Central memory CD8-positive, alpha-beta T cell (primary cell): ENCODE results near the gene PRR7.
"Not testable (repeated sequence)": the region's sequence is repeated elsewhere in the genome, so short reads cannot be mapped to it uniquely, and the experiment has no call there.

Experiments used
- ATAC-seq: fragments of 150-1000 bp; cut with Tn5 transposase; replicated peaks from 2 replicates; pipeline ENCODE4 v1.10.0; 2022; ENCODE audit warnings: mild to moderate bottlenecking, moderate FRiP score, moderate number of reproducible peaks; ENCODE audit not compliant: poor library complexity, severe bottlenecking; ENCODE audit errors: extremely low read depth
- DNase-seq, 2 donors: peaks; one replicate each; pipeline ENCODE4 v3.0.0; 2021; ENCODE audit warnings: low spot score in 2 of 2
- H3K27ac Mint-ChIP-seq: one replicate; pipeline ENCODE4 v1.8.0; 2022; ENCODE audit warnings: low read depth, mild to moderate bottlenecking, moderate library complexity, mixed read lengths
- H3K27me3 Mint-ChIP-seq: one replicate; pipeline ENCODE4 v1.8.0; 2022; ENCODE audit warnings: mixed read lengths
- H3K36me3 Mint-ChIP-seq: one replicate; pipeline ENCODE4 v1.8.0; 2022; ENCODE audit warnings: mild to moderate bottlenecking, moderate library complexity, mixed read lengths; ENCODE audit not compliant: insufficient read depth
- H3K4me1 Mint-ChIP-seq: one replicate; pipeline ENCODE4 v1.8.0; 2022; ENCODE audit warnings: mixed read lengths
- H3K4me3 Mint-ChIP-seq: one replicate; pipeline ENCODE4 v1.8.0; 2022; ENCODE audit warnings: mild to moderate bottlenecking, moderate library complexity, mixed read lengths
- H3K9me3 Mint-ChIP-seq: one replicate; pipeline ENCODE4 v1.8.0; 2022; ENCODE audit warnings: mixed read lengths

PRR7 gene

DNA sequence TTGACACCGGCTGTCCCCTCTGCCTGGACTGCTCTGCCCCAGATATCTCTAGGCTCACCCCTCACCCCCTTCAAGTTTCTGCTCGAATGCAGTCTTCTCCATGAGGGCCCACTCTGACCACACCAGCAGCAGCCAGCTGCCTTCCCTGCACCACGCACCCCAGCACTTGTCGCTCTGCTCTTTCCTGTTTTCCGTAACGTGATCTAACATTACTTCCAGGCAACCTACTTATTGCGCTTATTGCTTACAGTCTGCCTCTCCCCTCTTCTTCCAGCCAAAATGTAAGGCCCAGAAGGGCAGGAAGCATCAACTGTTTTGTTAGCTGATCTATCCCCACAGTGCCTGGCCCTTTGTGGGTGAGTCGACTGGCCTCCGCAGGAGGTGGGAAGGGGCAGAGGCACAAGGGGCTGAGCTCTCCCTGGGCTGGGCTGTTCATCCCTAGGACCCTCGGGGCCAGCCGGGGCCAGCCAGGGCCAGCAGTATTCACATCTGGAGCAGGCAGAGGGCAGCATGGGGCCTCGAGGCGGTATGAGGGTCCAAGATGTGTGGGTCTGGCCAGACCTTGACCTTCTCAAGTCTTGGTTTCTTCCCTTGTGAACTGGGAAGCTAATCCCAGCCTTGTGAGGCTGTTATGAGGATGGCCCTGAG lies 38.4 kb downstream of the PRR7 start:
- DNase-seq: no peak
- Mint-ChIP-seq H3K27me3 (no peaks in the 10 kb centered on the region), H3K4me1 (no peaks in the 10 kb centered on the region), H3K27ac (no peak overlapping the region), H3K36me3 (peaks cover 6% of the 10 kb centered on the region), H3K4me3 (no peak overlapping the region), H3K9me3 (no peaks in the 10 kb centered on the region)
- ATAC-seq: no peak

DNA sequence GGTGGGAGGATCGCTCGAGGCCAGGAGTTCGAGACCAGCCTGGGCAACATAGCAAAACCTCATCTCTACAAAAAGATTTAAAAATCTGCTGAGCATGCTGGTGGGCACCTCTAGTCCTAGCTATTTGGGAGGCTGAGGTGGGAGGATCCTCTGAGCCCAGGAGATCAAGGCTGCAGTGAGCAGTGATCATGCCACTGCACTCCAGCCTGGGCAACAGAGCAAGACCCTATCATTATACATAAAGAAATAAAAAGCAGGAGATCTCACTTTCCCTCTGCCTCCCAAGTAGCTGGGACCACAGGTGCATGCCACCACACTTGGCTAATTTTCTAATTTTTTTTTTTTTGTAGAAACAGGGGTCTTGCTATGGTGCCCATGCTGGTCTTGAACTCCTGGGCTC lies 39.1 kb downstream of the PRR7 start:
- ATAC-seq, H3K27me3 Mint-ChIP-seq, H3K9me3 Mint-ChIP-seq, H3K27ac Mint-ChIP-seq, H3K36me3 Mint-ChIP-seq, H3K4me3 Mint-ChIP-seq, DNase-seq, H3K4me1 Mint-ChIP-seq: not testable (repeated sequence)

DNA sequence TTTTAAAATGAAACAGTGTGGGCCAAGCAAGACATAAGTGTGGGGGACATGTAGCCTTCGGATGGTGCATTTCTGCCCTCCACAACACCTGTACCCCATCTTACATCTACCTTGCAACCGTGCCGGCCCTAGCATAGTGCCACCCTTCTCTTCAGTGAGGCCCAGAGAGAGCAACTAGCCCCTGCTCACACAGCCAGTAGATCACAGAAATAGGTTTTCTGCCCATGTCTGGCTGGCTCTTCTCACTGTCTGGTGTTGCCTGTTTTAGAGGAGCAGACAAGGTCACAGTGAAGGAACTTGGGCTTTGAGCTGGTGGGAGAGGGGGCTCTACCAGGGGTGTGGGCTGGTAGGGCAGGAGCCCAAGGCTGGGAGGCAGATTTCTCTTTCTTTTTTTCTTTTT lies 39.6 kb downstream of the PRR7 start:
- ATAC-seq (no peak), DNase-seq (no peak)
- Mint-ChIP-seq H3K4me3 (no peak overlapping the region), H3K36me3 (peaks cover 4% of the 10 kb centered on the region), H3K27me3 (no peaks in the 10 kb centered on the region), H3K27ac (no peak overlapping the region), H3K9me3 (no peaks in the 10 kb centered on the region), H3K4me1 (no peaks in the 10 kb centered on the region)

DNA sequence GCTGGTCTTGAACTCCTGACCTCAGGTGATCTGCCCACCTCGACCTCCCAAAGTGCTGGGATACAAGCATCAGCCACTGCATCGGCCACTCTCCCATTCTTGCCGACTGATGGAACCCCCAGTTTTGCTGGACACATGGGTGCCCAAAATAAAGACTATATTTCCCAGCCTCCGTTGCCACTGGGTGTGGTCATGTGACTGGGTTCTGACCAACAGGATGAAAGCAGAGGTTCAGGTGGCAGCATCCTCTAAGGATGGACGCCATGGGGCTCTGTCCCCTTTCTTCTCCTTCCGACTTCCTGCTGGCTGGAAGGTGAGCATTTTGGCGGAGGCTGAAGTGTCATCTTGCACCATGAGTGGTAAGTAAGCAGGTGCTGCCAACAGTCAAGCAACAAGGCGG lies 40.5 kb downstream of the PRR7 start:
- Mint-ChIP-seq H3K9me3 (no peaks in the 10 kb centered on the region), H3K36me3 (peaks cover 6% of the 10 kb centered on the region), H3K4me3 (no peak overlapping the region), H3K4me1 (no peaks in the 10 kb centered on the region), H3K27me3 (no peaks in the 10 kb centered on the region), H3K27ac (no peak overlapping the region)
- no peak for DNase-seq
- ATAC-seq: no peak

DNA sequence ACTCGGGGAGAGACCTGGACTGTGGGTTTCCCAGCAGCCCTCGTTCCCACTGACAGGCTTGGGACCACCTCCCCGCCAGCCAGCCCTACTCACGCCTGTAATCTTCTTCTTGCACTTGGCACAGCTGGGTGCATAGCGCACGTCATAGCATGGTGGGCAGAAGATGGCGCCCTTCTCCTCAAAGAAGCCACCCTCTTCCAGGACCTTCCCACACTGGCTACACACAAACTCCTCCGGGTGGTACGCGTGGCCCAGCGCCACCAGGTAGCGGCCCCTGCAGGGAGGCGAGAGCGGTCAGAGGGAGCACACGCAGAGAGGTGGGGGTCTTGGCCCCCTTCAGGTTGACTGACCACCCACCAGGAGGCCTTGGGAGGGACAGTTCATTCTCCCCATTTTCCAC lies 41.4 kb downstream of the PRR7 start:
- H3K4me3 Mint-ChIP-seq: no peak overlapping the region
- no peak overlapping the region for H3K27ac Mint-ChIP-seq
- H3K4me1 Mint-ChIP-seq: peaks cover 4% of the 10 kb centered on the region
- DNase-seq (no peak), ATAC-seq (no peak)
- H3K9me3 Mint-ChIP-seq: no peaks in the 10 kb centered on the region
- H3K36me3 Mint-ChIP-seq: peaks cover 6% of the 10 kb centered on the region
- no peaks in the 10 kb centered on the region for H3K27me3 Mint-ChIP-seq

DNA sequence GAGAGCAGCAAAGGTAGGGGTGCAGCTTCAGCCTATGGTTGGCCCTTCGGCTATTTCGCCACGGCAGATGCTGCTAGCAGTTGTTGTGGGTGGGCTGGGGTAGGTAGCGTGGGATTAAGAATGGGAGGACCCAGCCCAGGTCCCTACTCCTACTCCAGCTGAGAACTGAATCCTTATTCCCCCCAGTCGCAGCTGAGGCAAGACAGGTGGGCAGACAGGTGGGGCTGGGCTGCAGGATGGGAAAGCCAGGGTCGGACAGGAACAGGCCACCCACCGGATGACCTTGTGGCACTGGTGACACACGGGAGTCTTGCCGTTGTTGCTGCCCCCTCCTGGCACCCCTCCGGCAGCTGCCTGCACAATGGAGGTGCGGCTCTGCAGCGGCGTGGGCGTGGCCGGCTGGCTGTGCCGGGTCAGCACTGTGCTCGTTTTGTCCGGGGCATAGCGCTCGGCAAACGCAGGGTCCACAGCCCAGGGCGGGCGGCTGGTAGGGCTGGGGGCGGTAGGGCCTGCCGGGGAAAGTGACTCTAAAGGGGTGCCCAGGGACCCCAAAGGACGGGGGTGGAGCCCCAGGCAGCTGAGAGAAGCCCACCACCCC lies 42.6 kb downstream of the PRR7 start:
- peaks cover 7% of the 10 kb centered on the region for H3K4me1 Mint-ChIP-seq
- ATAC-seq (no peak), DNase-seq (no peak)
- no peak overlapping the region for H3K4me3 Mint-ChIP-seq
- no peaks in the 10 kb centered on the region for H3K9me3 Mint-ChIP-seq
- H3K27ac Mint-ChIP-seq: no peak overlapping the region
- H3K36me3 Mint-ChIP-seq: peaks cover 6% of the 10 kb centered on the region
- H3K27me3 Mint-ChIP-seq: no peaks in the 10 kb centered on the region

DNA sequence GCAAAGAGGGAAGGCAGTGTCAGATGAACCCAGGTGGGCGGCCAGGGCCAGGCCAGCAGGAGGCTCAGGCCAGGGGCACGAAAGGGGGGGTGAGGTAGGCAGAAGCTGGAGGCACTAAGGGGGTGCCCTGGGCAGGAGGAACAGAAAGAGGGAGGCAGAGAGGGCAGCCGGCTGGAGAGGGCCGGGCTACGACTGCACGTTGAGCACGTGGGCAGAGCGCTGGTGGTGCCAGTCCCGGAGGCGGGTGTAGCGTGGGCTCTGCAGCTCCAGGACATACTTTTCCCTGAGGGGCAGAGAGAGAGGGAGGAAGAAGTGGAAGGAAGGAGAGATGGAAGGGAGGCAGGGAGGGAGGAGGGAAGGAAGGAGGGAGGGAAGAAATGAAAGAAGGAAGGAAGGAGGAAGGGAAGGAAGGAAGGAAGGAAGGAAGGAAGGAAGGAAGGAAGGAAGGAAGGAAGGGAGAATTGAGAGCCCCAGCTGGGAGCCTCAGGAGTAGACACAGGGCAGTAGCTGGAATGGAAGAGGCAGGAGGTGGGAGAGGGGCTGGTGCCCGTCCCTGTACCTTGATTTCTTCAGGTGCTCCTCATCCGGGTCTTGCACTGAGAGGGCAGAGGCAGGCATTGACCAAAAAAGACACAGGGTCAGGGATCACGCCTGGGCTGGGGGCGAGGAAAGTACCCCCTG lies 43.8 kb downstream of the PRR7 start:
- Mint-ChIP-seq H3K27me3 (no peaks in the 10 kb centered on the region), H3K4me3 (no peak overlapping the region)
- no peak for ATAC-seq

DNA sequence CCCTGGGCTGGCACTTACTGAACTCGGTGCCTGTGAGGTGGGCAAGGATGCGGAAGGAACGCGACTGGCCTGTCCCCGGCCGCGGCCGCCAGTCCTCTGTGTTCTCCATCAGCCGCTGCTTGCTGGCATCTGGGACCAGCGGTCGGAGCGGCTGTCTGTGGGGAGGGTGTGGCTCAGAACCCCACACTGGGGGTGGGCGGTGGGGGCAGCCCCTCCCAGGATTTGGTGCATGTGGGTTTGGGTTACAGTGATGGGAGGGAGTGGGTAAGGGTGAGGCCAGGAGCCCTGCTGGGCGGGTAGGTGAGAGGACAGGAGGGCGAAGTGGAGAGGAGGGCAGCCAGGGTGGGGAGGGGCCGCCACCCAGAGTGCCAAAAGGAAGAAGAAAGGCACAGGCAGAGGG lies 44.4 kb downstream of the PRR7 start:
- DNase-seq (no peak), ATAC-seq (no peak)
- H3K27me3 Mint-ChIP-seq: no peaks in the 10 kb centered on the region
- H3K9me3 Mint-ChIP-seq: no peaks in the 10 kb centered on the region
- H3K27ac Mint-ChIP-seq: no peak overlapping the region
- peaks cover 8% of the 10 kb centered on the region for H3K4me1 Mint-ChIP-seq
- H3K4me3 Mint-ChIP-seq: no peak overlapping the region
- H3K36me3 Mint-ChIP-seq: peaks cover 3% of the 10 kb centered on the region

More for the DNA sequence above, 43.8 kb downstream of the PRR7 start:
- Mint-ChIP-seq H3K9me3 (no peaks in the 10 kb centered on the region), H3K36me3 (peaks cover 3% of the 10 kb centered on the region), H3K27ac (no peak overlapping the region), H3K4me1 (peaks cover 7% of the 10 kb centered on the region)
- DNase-seq: no peak

DNA sequence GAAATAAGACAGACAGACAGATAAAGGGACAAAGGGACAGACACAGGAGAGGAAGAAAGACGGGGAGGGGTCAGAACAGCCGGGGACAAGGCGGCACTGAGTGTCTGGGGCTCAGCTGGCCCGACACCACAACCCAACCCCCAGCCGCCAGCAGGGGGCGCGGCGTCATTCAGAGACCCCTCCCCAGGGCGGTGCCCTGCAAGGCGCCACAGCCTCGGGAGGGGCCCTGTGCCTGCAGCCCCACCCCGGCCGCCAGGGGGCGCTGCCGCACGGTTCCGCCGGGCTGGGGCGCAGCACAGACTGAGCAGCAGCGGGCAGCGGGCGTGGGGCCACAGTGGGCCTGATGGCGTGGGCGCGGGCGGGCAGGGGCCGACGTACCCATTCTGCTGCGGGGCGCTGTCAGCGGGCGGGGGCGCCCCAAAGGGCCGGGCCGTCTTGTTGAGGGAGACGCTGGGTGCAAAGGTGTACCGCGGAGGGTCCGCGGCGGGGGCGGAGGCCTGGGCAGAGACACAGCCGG lies 44.9 kb downstream of the PRR7 start:
- Mint-ChIP-seq H3K9me3 (no peaks in the 10 kb centered on the region), H3K4me3 (no peak overlapping the region), H3K27ac (no peak overlapping the region), H3K4me1 (peaks cover 13% of the 10 kb centered on the region), H3K27me3 (no peaks in the 10 kb centered on the region), H3K36me3 (peaks cover 3% of the 10 kb centered on the region)
- ATAC-seq: no peak
- DNase-seq: no peak

DNA sequence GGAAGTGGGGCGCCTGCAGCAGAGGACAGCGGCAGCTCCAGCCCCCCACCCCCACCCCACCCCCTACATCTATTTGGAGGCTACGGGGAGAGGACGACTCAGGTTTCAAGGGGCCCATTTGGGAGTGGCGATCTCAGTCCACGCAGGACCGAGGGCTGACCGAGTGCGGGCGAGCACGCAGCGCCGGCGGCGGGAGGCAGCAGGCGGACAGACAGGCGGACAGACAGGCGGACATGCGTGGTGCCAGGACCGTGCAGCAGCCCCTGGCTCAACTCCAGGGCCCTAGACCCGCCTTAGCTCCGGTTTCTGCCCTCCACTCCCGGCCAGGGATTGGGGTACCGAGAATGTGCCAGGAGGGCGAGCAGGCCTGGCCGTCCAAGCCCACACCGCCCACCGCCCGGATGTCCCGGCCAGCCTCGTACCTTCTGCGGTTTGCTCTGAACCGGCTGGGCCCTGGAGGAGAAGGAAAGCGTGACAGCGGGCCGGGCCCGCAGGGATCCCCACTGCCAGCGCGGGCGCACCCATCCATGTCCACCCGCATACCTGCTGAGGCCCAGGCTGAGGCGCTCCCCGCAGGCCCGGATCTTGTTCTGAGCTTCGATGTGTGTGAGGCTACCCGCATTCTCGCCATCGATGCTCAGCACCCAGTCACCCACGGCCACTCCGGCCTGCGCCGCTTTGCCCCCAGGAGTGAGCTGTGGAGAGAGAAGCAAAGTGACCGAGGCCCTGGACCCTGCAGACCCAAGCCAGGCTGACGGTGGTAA lies 45.6 kb downstream of the PRR7 start:
- H3K27me3 Mint-ChIP-seq: no peaks in the 10 kb centered on the region
- H3K9me3 Mint-ChIP-seq: no peaks in the 10 kb centered on the region
- no peak overlapping the region for H3K27ac Mint-ChIP-seq
- H3K36me3 Mint-ChIP-seq: peaks cover 3% of the 10 kb centered on the region
- DNase-seq: no peak
- H3K4me1 Mint-ChIP-seq: peaks cover 14% of the 10 kb centered on the region
- ATAC-seq: no peak
- H3K4me3 Mint-ChIP-seq: no peak overlapping the region

DNA sequence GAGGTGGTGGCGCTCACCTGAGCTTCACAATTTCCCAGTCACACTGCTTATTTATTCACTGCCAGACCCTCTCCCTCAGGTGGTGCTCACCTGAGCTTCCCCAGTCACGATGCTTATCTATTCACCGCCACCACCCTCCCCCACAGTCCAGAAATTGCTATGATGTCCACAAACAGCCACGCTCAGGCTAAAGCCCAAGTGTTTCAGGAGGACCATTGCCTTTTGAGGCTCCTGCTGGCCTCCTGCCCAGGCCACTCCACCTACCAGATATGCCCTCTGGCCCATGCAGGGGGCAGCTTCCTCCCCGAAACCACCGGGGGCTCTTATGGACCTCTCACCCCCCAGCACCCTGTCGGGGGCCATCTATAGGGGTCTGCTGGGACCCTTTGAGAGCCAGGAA lies 46.2 kb downstream of the PRR7 start:
- Mint-ChIP-seq H3K27ac (no peak overlapping the region), H3K27me3 (no peaks in the 10 kb centered on the region), H3K36me3 (peaks cover 3% of the 10 kb centered on the region), H3K4me3 (no peak overlapping the region), H3K4me1 (peaks cover 17% of the 10 kb centered on the region), H3K9me3 (no peaks in the 10 kb centered on the region)
- no peak for ATAC-seq
- no peak for DNase-seq

DNA sequence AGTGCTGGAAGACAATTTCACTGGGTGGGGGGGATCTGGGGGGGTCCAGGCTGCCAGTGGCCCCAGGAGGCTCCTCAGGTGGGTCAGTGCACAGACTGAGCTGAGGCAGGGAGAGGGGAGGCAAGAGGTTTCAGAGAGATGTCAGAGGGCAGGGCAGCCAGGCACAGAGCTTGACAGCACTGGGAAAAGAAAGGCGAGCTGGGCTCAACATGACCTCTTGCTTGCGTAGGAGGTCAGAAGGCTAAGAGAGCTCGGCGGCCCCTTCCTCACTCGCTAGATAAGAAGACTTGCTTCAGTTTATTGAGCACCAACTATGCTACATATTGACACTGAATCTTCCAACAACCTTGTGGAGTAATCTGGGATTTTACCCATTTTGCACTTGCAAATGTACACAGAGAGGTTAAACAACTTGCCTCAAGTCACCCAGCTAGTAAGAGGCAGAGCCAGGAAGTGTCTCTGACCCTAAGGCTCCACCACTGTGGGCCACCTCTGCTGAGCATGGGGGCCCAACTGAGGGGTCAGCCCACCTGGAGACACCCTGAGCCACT lies 47.3 kb downstream of the PRR7 start:
- Mint-ChIP-seq H3K4me3 (no peak overlapping the region), H3K27ac (no peak overlapping the region), H3K36me3 (peaks cover 4% of the 10 kb centered on the region), H3K27me3 (no peaks in the 10 kb centered on the region), H3K9me3 (no peaks in the 10 kb centered on the region), H3K4me1 (peaks cover 27% of the 10 kb centered on the region)
- ATAC-seq (no peak), DNase-seq (no peak)
